ENCODE results near the gene ZNF804B. TPM values are rescaled to one million over a fixed set of nuclear protein-coding genes. Genes with fewer than 3 reads are reported as not detected.
A peak's percentile ranks its signal among the peaks of the same experiment; 100 is the strongest.

Gene ZNF804B
- total RNA-seq, 6 experiments from 2014 or later = not detected

DNA sequence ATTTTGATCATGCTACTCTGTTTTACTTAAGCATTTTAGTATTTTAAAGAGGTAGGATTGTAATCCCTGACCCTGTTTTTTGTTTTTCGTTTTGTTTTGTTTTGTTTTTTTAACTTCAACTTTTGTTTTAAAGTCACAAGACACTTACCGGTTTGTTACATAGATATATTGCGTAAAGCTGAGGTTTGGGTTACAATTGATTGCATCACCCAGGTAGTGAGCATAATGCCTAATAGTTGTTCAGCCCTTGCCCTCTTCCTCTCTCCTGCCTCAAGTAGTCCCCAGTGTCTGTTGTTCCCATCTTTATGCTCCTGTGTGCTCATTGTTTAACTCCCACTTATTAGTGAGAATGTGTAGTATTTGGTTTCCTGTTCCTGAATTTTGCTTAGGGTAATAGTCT lies 129.2 kb downstream of the ZNF804B start:
- ATAC-seq (no peak), DNase-seq (no peak)
- intact Hi-C loops (cut with DNase I) = no loop called here
- Histone ChIP-seq H3K9me3 (no peaks in the 10 kb centered on the region), H3K36me3 (no peaks in the 10 kb centered on the region), H3K27ac (no peak overlapping the region), H3K27me3 (no peaks in the 10 kb centered on the region), H3K4me1 (no peaks in the 10 kb centered on the region), H3K4me3 (no peak overlapping the region)
- 28% methylated on average over 3 of the region's 3 CpGs for WGBS (ENCODE audit: insufficient coverage, low coverage, low lambda C conversion rate, missing lambda C conversion rate)
- TF ChIP-seq POLR2A (IDR thresholded peaks at IDR 0.05) = no peak
- TF ChIP-seq, protein P1, sequence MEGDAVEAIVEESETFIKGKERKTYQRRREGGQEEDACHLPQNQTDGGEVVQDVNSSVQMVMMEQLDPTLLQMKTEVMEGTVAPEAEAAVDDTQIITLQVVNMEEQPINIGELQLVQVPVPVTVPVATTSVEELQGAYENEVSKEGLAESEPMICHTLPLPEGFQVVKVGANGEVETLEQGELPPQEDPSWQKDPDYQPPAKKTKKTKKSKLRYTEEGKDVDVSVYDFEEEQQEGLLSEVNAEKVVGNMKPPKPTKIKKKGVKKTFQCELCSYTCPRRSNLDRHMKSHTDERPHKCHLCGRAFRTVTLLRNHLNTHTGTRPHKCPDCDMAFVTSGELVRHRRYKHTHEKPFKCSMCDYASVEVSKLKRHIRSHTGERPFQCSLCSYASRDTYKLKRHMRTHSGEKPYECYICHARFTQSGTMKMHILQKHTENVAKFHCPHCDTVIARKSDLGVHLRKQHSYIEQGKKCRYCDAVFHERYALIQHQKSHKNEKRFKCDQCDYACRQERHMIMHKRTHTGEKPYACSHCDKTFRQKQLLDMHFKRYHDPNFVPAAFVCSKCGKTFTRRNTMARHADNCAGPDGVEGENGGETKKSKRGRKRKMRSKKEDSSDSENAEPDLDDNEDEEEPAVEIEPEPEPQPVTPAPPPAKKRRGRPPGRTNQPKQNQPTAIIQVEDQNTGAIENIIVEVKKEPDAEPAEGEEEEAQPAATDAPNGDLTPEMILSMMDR (IDR thresholded peaks at IDR 0.05) = no peak

DNA sequence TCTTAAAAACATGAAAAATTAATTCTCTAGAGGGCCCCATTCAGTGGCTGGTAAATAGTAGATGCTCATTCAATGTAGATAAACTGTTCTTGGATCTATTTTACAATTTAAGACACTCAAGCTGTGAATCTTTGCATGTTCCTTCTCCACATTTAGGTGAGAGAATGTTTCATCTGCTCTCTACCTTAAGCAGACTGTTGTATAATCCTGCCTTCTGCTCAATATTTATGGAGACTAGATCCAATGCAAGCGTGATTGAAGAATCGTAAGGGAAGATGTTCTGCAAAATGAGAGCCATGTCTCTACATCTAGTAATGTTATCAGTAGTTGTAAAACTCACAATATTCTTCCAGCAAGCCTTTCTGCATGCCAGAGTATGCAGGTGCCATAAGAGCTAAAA lies 151.0 kb downstream of the ZNF804B start:
- no peak for ATAC-seq
- 82% methylated on average over 2 of the region's 2 CpGs for WGBS (ENCODE audit: insufficient coverage, low coverage, low lambda C conversion rate, missing lambda C conversion rate)
- no peak for TF ChIP-seq POLR2A (IDR thresholded peaks at IDR 0.05)
- TF ChIP-seq, protein P1 (IDR thresholded peaks at IDR 0.05) = no peak
- no peaks in the 10 kb centered on the region for H3K4me1 ChIP-seq
- no peaks in the 10 kb centered on the region for H3K36me3 ChIP-seq
- no peaks in the 10 kb centered on the region for H3K27me3 ChIP-seq
- no peaks in the 10 kb centered on the region for H3K9me3 ChIP-seq
- intact Hi-C loops (cut with DNase I) = no loop called here
- no peak overlapping the region for H3K27ac ChIP-seq
- DNase-seq = no peak
- H3K4me3 ChIP-seq = no peak overlapping the region

DNA sequence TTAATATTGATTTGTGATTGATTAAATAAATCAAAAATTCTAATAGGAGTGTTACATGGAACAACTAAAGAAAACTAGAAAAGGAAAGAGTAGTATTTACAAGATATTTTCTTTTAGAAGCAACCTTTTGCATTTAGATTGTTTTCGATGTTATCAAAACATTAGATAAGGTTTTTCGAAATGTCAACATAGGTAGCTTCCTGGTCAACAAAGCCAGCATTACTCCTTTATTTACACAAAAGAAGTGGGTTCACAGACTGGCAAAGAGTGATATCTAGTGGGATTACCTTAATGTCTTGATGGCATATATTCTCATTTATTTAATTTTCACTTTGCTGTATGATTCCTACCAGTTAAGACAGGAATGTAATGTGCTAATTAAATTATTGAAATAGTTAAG lies 153.4 kb downstream of the ZNF804B start:
- H3K27me3 ChIP-seq = no peaks in the 10 kb centered on the region
- H3K4me1 ChIP-seq = no peaks in the 10 kb centered on the region
- no peaks in the 10 kb centered on the region for H3K9me3 ChIP-seq
- DNase-seq (no peak), ATAC-seq (peak in 1 of 4 donors; percentile 30)
- intact Hi-C loops (cut with DNase I) = no loop called here
- H3K4me3 ChIP-seq = no peak overlapping the region
- WGBS (ENCODE audit: insufficient coverage, low coverage, low lambda C conversion rate, missing lambda C conversion rate) = 23% methylated on average over 2 of the region's 2 CpGs
- no peak for TF ChIP-seq POLR2A (IDR thresholded peaks at IDR 0.05)
- TF ChIP-seq, protein P1 (IDR thresholded peaks at IDR 0.05) = no peak
- no peak overlapping the region for H3K27ac ChIP-seq
- H3K36me3 ChIP-seq = no peaks in the 10 kb centered on the region

DNA sequence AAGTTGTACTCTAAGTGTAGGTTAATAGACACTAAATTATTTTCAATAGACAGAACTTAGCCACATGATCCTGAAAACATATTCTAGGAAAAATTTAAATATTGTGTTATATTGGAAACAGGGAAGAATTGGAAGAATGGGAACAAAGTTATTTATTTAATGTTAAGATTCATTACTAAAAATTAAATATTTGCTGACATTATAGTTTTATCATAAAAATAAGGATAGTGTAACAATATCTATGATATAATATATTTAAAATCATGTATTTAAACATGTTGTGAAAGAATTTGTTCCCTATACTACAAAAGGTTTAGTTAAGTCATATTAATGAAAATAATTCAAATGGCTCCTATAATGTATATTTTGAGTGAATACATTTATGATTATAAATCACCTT lies 156.1 kb downstream of the ZNF804B start:
- Histone ChIP-seq H3K9me3 (no peaks in the 10 kb centered on the region), H3K4me3 (no peak overlapping the region), H3K27ac (no peak overlapping the region), H3K4me1 (no peaks in the 10 kb centered on the region), H3K36me3 (no peaks in the 10 kb centered on the region), H3K27me3 (no peaks in the 10 kb centered on the region)
- no peak for ATAC-seq
- DNase-seq = no peak
- intact Hi-C loops (cut with DNase I) = no loop called here
- TF ChIP-seq POLR2A (IDR thresholded peaks at IDR 0.05) = no peak
- TF ChIP-seq, protein P1 (IDR thresholded peaks at IDR 0.05) = no peak

DNA sequence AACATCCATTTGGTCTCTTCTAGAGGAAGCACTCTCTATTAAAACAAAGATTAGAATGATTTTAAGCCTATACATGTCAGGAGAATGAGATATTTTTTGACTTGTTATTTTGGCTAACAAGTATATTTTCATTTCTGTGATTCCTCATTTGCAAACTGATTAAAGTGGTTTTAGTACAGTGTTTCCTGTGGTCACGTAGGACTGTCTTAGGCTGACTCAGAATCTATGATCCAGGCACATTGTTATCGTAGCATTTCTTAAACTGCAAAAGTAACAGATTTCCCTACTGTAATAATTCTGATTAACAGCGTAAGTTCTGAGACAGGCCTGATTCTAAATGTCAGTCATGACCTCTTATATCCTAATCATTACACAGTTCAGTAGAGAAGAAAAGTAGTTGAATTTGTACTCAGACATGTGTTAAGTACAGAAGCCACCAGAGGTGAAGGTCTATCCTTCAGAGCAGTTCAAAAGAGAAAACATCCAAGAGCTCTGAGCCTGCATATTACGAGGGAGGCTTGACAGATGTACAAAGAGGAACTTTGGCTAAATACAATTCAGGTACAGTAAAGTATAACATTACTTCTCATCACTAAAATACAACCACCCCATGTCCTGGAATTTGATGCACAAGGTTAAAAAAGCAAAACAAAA lies 160.1 kb downstream of the ZNF804B start:
- H3K27ac ChIP-seq = no peak overlapping the region
- ATAC-seq = no peak
- no peaks in the 10 kb centered on the region for H3K27me3 ChIP-seq

More for the DNA sequence above, 160.1 kb downstream of the ZNF804B start:
- DNase-seq = no peak
- WGBS (ENCODE audit: insufficient coverage, low coverage, low lambda C conversion rate, missing lambda C conversion rate) = 48% methylated on average over 4 of the region's 4 CpGs
- Histone ChIP-seq H3K36me3 (no peaks in the 10 kb centered on the region), H3K4me1 (no peaks in the 10 kb centered on the region), H3K9me3 (no peaks in the 10 kb centered on the region), H3K4me3 (no peak overlapping the region)
- no peak for TF ChIP-seq POLR2A (IDR thresholded peaks at IDR 0.05)
- TF ChIP-seq, protein P1 (IDR thresholded peaks at IDR 0.05) = no peak
- intact Hi-C loops (cut with DNase I) = no loop called here

Measured in right lobe of liver (tissue), 6 donors.